Gastrocnemius medialis (tissue), 4 donors: ENCODE results near the gene CDKN1C.

Experiments used
- CTCF ChIP-seq, 5 experiments: fragments of 450-650 bp in 3 of 5; fragments of 200-600 bp in 2 of 5; sonication (generic) in 2 of 5; IDR thresholded peaks in 4 of 5; conservative IDR thresholded peaks in 1 of 5; 1 replicate in 4 of 5; 2 replicates in 1 of 5; pipeline ENCODE4 v1.5.1; 2016 to 2019; ENCODE audit warnings: antibody characterized with exemption in 5 of 5, mild to moderate bottlenecking in 3 of 5, moderate library complexity in 3 of 5
- POLR2A ChIP-seq, 2 donors: fragments of 450-650 bp; IDR thresholded peaks; one replicate each; pipeline ENCODE4 v1.6.1; 2017; ENCODE audit warnings: antibody characterized with exemption in 2 of 2, mild to moderate bottlenecking in 2 of 2, moderate library complexity in 2 of 2

- TF ChIP-seq CTCF (IDR thresholded peaks at IDR 0.05 in 4 of 5, conservative IDR thresholded peaks at IDR 0.05 in 1 of 5) (no peak), POLR2A (IDR thresholded peaks at IDR 0.05) (no peak)
Observed at GRCh38 chr11:2934611-2935239, 49.1 kb upstream of the CDKN1C start.
